Panc1 (cell line): ENCODE results near the gene PLCB4. TPM values are rescaled to one million over a fixed set of nuclear protein-coding genes. Genes with fewer than 3 reads are reported as not detected.

Experiments used
- ATAC-seq: fragments of 200-7000 bp; cut with Tn5 transposase; 2 replicates; pipeline ENCODE4 v1.9.1; 2020; ENCODE audit warnings: mild to moderate bottlenecking, moderate library complexity
- BruUV-seq: library from RNA; stranded (reverse); fragments of 400-500 nt; replicated peaks from 2 replicates; lab custom pipeline; 2021; lab: Mats Ljungman, UMichigan
- CTCF ChIA-PET: fragments of 300-600 bp; sonication (Branson Sonifier 250); formaldehyde crosslinking; loops from one replicate; lab custom pipeline; 2022; ENCODE audit warnings: antibody characterized with exemption; lab: Charles Lee
- POLR2A ChIA-PET: fragments of 300-600 bp; sonication (Branson Sonifier 250); formaldehyde crosslinking; loops from one replicate; lab custom pipeline; 2022; ENCODE audit warnings: antibody characterized with exemption; lab: Charles Lee
- DNase-seq: peaks from one replicate; pipeline ENCODE4 v3.0.0-alpha.2; 2010; ENCODE audit warnings: low read depth, low spot score
- H3K27ac ChIP-seq: 2 replicates; pipeline ENCODE4 v1.5.1; 2011; ENCODE audit warnings: mild to moderate bottlenecking, low read length, inconsistent platforms
- H3K27me3 ChIP-seq: fragments of 200-500 bp; sonication (Bioruptor generic); 2 replicates; pipeline ENCODE4 v1.6.0; 2014; ENCODE audit warnings: low read length, inconsistent platforms; ENCODE audit not compliant: control insufficient read depth, insufficient read depth
- H3K36me3 ChIP-seq: fragments of 200-500 bp; sonication (Bioruptor generic); 2 replicates; pipeline ENCODE4 v1.5.1; 2014; ENCODE audit warnings: inconsistent platforms, mild to moderate bottlenecking, low read length, moderate library complexity; ENCODE audit not compliant: control insufficient read depth, insufficient read depth
- H3K4me1 ChIP-seq: 2 replicates; pipeline ENCODE4 v1.5.1; 2011; ENCODE audit warnings: inconsistent platforms, mild to moderate bottlenecking, low read length, moderate library complexity; ENCODE audit not compliant: control insufficient read depth, insufficient read depth
- H3K4me3 ChIP-seq, 2 experiments: 2 replicates each; pipeline ENCODE4 v1.5.1; 2011 to 2012; ENCODE audit warnings: low read depth in 2 of 2, low read length in 2 of 2, mild to moderate bottlenecking in 2 of 2, inconsistent platforms in 1 of 2, moderate library complexity in 1 of 2
- H3K9me3 ChIP-seq: fragments of 200-500 bp; sonication (Bioruptor generic); 2 replicates; pipeline ENCODE4 v1.5.1; 2014; ENCODE audit warnings: low read depth, mild to moderate bottlenecking, inconsistent platforms, low read length, moderate library complexity; ENCODE audit not compliant: control insufficient read depth, insufficient read depth
- CTCF ChIP-seq: fragments of 450-650 bp; IDR thresholded peaks from 2 replicates; pipeline ENCODE4 v1.5.1; 2017; ENCODE audit warnings: mild to moderate bottlenecking
- POLR2AphosphoS5 ChIP-seq: IDR thresholded peaks from 2 replicates; pipeline ENCODE4 v1.6.1; 2012; ENCODE audit warnings: mild to moderate bottlenecking, low read depth, low read length, moderate library complexity
- REST ChIP-seq, 2 experiments: IDR thresholded peaks; 2 replicates each; pipeline ENCODE4 v1.6.1; 2011 to 2012; ENCODE audit warnings: low read depth in 2 of 2, control low read depth in 1 of 2, low read length in 1 of 2, mild to moderate bottlenecking in 1 of 2, moderate library complexity in 1 of 2; ENCODE audit not compliant: insufficient read depth in 1 of 2
- SIN3A ChIP-seq: IDR thresholded peaks from 2 replicates; pipeline ENCODE4 v1.6.1; 2012; ENCODE audit warnings: low read depth, mild to moderate bottlenecking, low read length, moderate library complexity, borderline replicate concordance; ENCODE audit not compliant: insufficient read depth
- TCF7L2 ChIP-seq: IDR thresholded peaks from 2 replicates; pipeline ENCODE4 v1.6.1; 2011; ENCODE audit warnings: mild to moderate bottlenecking, low read depth, low read length, inconsistent platforms
- in situ Hi-C: cut with HindIII; loops from 2 replicates; pipeline ENCODE4 v1.10.0; 2016; ENCODE audit warnings: low sequenced_read_pairs, low pct_unique_long_range_greater_than_20kb
- intact Hi-C: fragments of 100-400 bp; cut with micrococcal nuclease; formaldehyde crosslinking; loops from one replicate; pipeline ENCODE4 v1.10.0; 2022; ENCODE audit not compliant: unreplicated experiment
- total RNA-seq: library from RNA; stranded (reverse); gene quantifications from one replicate; pipeline ENCODE4 v1.2.1, GENCODE V29; 2021; ENCODE audit not compliant: unreplicated experiment

Gene PLCB4
- total RNA-seq, 1 experiment from 2014 or later, result 1.5 TPM

- DNase-seq (no peak), ATAC-seq (no peak)
- Histone ChIP-seq H3K36me3 (no peaks in the 10 kb centered on the region), H3K27ac (no peak overlapping the region), H3K9me3 (no peaks in the 10 kb centered on the region), H3K4me1 (no peaks in the 10 kb centered on the region), H3K27me3 (no peaks in the 10 kb centered on the region), H3K4me3 (no peak overlapping the region)
- no peak for TF ChIP-seq SIN3A
- no peak for TF ChIP-seq TCF7L2
- intact Hi-C loops, result no loop called here
- ChIA-PET POLR2A (no interaction called here), CTCF (no interaction called here)
- BruUV-seq, result no TSS peak
- in situ Hi-C loops, result no loop called here
Observed at GRCh38 chr20:9160331-9160730, 91.4 kb downstream of the PLCB4 start.

DNA sequence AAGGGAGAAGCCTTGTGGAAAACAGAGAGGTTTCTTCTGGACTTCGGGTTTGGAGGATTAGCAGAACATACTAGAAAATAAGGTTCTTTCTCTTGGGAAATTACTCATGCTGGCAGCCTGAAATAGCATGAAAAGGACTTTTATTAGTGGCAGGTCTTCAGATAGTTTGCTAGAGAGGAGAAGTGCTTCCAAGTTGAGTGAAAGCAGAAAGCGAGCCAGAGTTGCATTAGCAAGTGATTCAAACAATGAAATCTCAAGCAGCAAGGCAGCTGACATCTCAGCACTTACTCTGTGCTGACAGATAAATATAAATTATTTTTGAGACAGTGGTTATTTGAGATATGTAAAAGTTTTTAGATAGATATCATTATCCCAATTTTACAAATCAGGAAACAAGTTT, 91.9 kb downstream of the PLCB4 start:
- no peak overlapping the region for H3K27ac ChIP-seq
- no peaks in the 10 kb centered on the region for H3K36me3 ChIP-seq
- H3K4me3 ChIP-seq, result no peak overlapping the region
- no peaks in the 10 kb centered on the region for H3K9me3 ChIP-seq
- H3K4me1 ChIP-seq, result no peaks in the 10 kb centered on the region
- DNase-seq (no peak), ATAC-seq (no peak)
- ChIA-PET CTCF (no interaction called here), POLR2A (no interaction called here)
- BruUV-seq, result no TSS peak
- intact Hi-C loops (no loop called here), in situ Hi-C loops (no loop called here)
- TF ChIP-seq POLR2AphosphoS5 (no peak), CTCF (no peak), TCF7L2 (no peak), REST (IDR thresholded peaks at IDR 0.05; ENCODE audit: insufficient read depth in 1 of 2, low read depth in 2 of 2, low read length in 1 of 2) (no peak), SIN3A (no peak)
- H3K27me3 ChIP-seq, result no peaks in the 10 kb centered on the region

DNA sequence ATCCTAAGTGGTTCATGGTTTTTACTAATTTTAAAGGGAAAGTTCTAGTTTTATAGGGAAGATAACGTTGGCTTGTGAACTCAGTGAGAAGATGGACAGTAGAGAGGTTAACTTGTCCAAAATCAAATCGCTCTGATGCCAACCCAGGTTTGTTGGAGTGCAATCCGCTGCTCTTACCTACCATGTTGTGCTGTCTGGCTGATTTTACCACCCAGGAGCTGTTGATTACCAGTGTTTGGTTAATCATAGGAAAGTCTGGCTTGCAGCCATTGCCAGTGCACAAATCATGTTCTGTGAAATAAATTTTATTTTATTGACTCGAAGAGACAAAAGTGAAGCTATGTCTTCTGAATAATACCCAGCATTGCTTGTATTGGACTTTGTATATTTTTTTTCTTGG, 92.4 kb downstream of the PLCB4 start:
- BruUV-seq, result no TSS peak
- CTCF ChIA-PET, result no interaction called here

More for the DNA sequence above, 92.4 kb downstream of the PLCB4 start:
- H3K36me3 ChIP-seq, result no peaks in the 10 kb centered on the region
- no peaks in the 10 kb centered on the region for H3K27me3 ChIP-seq
- no peaks in the 10 kb centered on the region for H3K9me3 ChIP-seq
- TF ChIP-seq REST (IDR thresholded peaks at IDR 0.05; ENCODE audit: insufficient read depth in 1 of 2, low read depth in 2 of 2, low read length in 1 of 2) (no peak), SIN3A (no peak), TCF7L2 (no peak), CTCF (no peak), POLR2AphosphoS5 (no peak)
- H3K4me3 ChIP-seq, result no peak overlapping the region
- H3K4me1 ChIP-seq, result no peaks in the 10 kb centered on the region
- DNase-seq (no peak), ATAC-seq (no peak)
- POLR2A ChIA-PET, result no interaction called here
- in situ Hi-C loops, result no loop called here
- H3K27ac ChIP-seq, result no peak overlapping the region
- intact Hi-C loops, result no loop called here
